K562 (cell line): ENCODE measurements around the gene NCAM2. TPM values are rescaled to one million over a fixed set of nuclear protein-coding genes. Genes with fewer than 3 reads are reported as not detected.

ENCODE experiments used
- ATAC-seq: fragments of 200-7000 bp; cut with Tn5 transposase; 3 replicates; pipeline ENCODE4 v1.9.1; 2020; ENCODE audit warnings: moderate library complexity
- BruUV-seq: library from RNA; stranded (reverse); fragments of 400-500 nt; replicated peaks from 2 replicates; lab custom pipeline; 2021; lab: Mats Ljungman, UMichigan
- CTCF ChIA-PET: fragments of 300-600 bp; formaldehyde crosslinking; extraction: SDS; loops from one replicate; lab custom pipeline; 2021; ENCODE audit warnings: low intra/inter-chr PET ratio; lab: Yijun Ruan, JAX
- POLR2A ChIA-PET: fragments of 300-600, 350-650 bp; sonication (Branson Sonifier 250); formaldehyde crosslinking; extraction: SDS; loops from one replicate; lab custom pipeline; 2021; ENCODE audit warnings: antibody characterized with exemption, inconsistent platforms; lab: Yijun Ruan, JAX
- DNase-seq, 4 experiments: peaks; one replicate each; pipeline versions ENCODE4 v3.0.0 to v3.0.0-alpha.2; 2011 to 2018; ENCODE audit warnings: low spot score in 3 of 4, mixed read lengths in 3 of 4; ENCODE audit errors: extremely low read depth in 1 of 4
- FAIRE-seq: peaks from 2 replicates; lab custom pipeline; 2011; peaks lifted over from hg19 to GRCh38; lab: Jason Lieb, UNC
- H2AFZ ChIP-seq: 2 replicates; pipeline ENCODE4 v1.6.0; 2011; ENCODE audit warnings: low read depth, low read length, control low read depth, inconsistent platforms
- H3K27ac ChIP-seq: fragments of 200-600 bp; 3 replicates; pipeline ENCODE4 v1.8.0; 2011; ENCODE audit warnings: low read depth, mild to moderate bottlenecking, control low read depth, inconsistent platforms, low read length, moderate library complexity, mixed read lengths; ENCODE audit errors: extremely low read depth
- H3K27me3 ChIP-seq, 2 experiments: fragments of 300-600 bp in 1 of 2; 2 replicates in 1 of 2; 3 replicates in 1 of 2; pipeline versions ENCODE4 v1.6.0 to v1.8.0; 2011; ENCODE audit warnings: inconsistent platforms in 2 of 2, low read length in 2 of 2, mild to moderate bottlenecking in 1 of 2, mixed read lengths in 1 of 2, moderate library complexity in 1 of 2; ENCODE audit not compliant: control insufficient read depth in 2 of 2, insufficient read depth in 2 of 2
- H3K36me3 ChIP-seq: fragments of 300-600 bp; 3 replicates; pipeline ENCODE4 v1.8.0; 2011; ENCODE audit warnings: mild to moderate bottlenecking, low read length, inconsistent platforms; ENCODE audit not compliant: control insufficient read depth, insufficient read depth
- H3K4me1 ChIP-seq, 2 experiments: fragments of 200-600 bp in 1 of 2; replicated peaks in 1 of 2; 2 replicates in 1 of 2; 3 replicates in 1 of 2; pipeline versions ENCODE4 v1.5.1 to v1.8.0; 2011; ENCODE audit warnings: inconsistent platforms in 2 of 2, low read length in 2 of 2, mild to moderate bottlenecking in 1 of 2, mixed read lengths in 1 of 2, moderate library complexity in 1 of 2; ENCODE audit not compliant: control insufficient read depth in 2 of 2, insufficient read depth in 2 of 2
- H3K4me2 ChIP-seq: 2 replicates; pipeline ENCODE4 v1.6.1; 2011; ENCODE audit warnings: low read length, control low read depth, inconsistent platforms, mixed read lengths; ENCODE audit not compliant: insufficient read depth
- H3K4me3 ChIP-seq: fragments of 200-600 bp; sonication (generic), shearing (Covaris generic); 2 replicates; pipeline ENCODE4 v1.5.1; 2016; ENCODE audit warnings: control low read depth, inconsistent platforms
- H3K79me2 ChIP-seq: fragments of 200-600 bp; 3 replicates; pipeline ENCODE4 v1.8.0; 2011; ENCODE audit warnings: low read length, inconsistent platforms; ENCODE audit not compliant: control insufficient read depth, insufficient read depth
- H3K9ac ChIP-seq, 2 experiments: 2 replicates each; pipeline versions ENCODE4 v1.6.0 to v1.6.1; 2011; ENCODE audit warnings: low read depth in 2 of 2, low read length in 2 of 2, control low read depth in 1 of 2, inconsistent platforms in 1 of 2, mild to moderate bottlenecking in 1 of 2, mixed read lengths in 1 of 2; ENCODE audit not compliant: insufficient read depth in 1 of 2
- H3K9me1 ChIP-seq: one replicate; pipeline ENCODE4 v1.6.0; 2011; ENCODE audit warnings: inconsistent platforms, mild to moderate bottlenecking, low read length, moderate library complexity; ENCODE audit not compliant: control insufficient read depth, insufficient read depth
- H3K9me3 ChIP-seq: replicated peaks from 2 replicates; pipeline ENCODE4 v1.5.1; 2011; ENCODE audit warnings: low read depth, low read length, inconsistent platforms; ENCODE audit not compliant: control insufficient read depth, insufficient read depth
- H4K20me1 ChIP-seq: replicated peaks from 2 replicates; pipeline ENCODE4 v1.6.1; 2011; ENCODE audit warnings: low read length, inconsistent platforms, mixed read lengths; ENCODE audit not compliant: control insufficient read depth, insufficient read depth
- HNRNPUL1 ChIP-seq: fragments of 200-400 bp; formaldehyde crosslinking; IDR thresholded peaks from 2 replicates; pipeline ENCODE4 v1.6.1; 2017; ENCODE audit warnings: low read length
- IFI16 ChIP-seq: fragments of 250-450 bp; sonication (Bioruptor Pico); IDR thresholded peaks from 2 replicates; pipeline ENCODE4 v2.1.2; 2022; ENCODE audit warnings: mild to moderate bottlenecking, inconsistent platforms
- NFIX ChIP-seq: fragments of 250-450 bp; sonication (Bioruptor Pico); IDR thresholded peaks from 2 replicates; pipeline ENCODE4 v1.4.0; 2020; ENCODE audit warnings: low read depth, mild to moderate bottlenecking, moderate library complexity
- SIX5 ChIP-seq, 2 experiments: IDR thresholded peaks; 2 replicates each; pipeline ENCODE4 v1.6.1; 2011; ENCODE audit warnings: low read length in 2 of 2, borderline replicate concordance in 1 of 2, low read depth in 1 of 2, mild to moderate bottlenecking in 1 of 2, moderate library complexity in 1 of 2; ENCODE audit not compliant: insufficient read depth in 1 of 2
- SMARCE1 ChIP-seq: fragments of 450-650 bp; IDR thresholded peaks from 2 replicates; pipeline ENCODE4 v1.7.1; 2016; ENCODE audit warnings: mild to moderate bottlenecking
- TAF7 ChIP-seq: fragments of 450-650 bp; IDR thresholded peaks from 2 replicates; pipeline ENCODE4 v1.6.1; 2016; ENCODE audit warnings: missing genetic modification characterization, missing compliant biosample characterization
- ZBTB8A ChIP-seq: fragments of 450-650 bp; IDR thresholded peaks from 2 replicates; pipeline ENCODE4 v1.6.1; 2018; ENCODE audit warnings: mild to moderate bottlenecking, moderate library complexity; ENCODE audit not compliant: partially characterized antibody
- ZNF239 ChIP-seq: fragments of 250-450 bp; sonication (Bioruptor Pico); IDR thresholded peaks from 2 replicates; pipeline ENCODE4 v1.4.0; 2020; ENCODE audit warnings: mild to moderate bottlenecking
- ZNF551 ChIP-seq: fragments of 250-450 bp; sonication (Bioruptor Pico); IDR thresholded peaks from 2 replicates; pipeline ENCODE4 v1.5.0; 2021; ENCODE audit warnings: mild to moderate bottlenecking, moderate library complexity
- ZNF589 ChIP-seq: fragments of 200-800 bp; sonication (Bioruptor generic); IDR thresholded peaks from 2 replicates; pipeline ENCODE4 v1.6.1; 2016; ENCODE audit warnings: low read depth, missing genetic modification characterization, missing compliant biosample characterization
- in situ Hi-C: fragments of 300-500 bp; cut with MboI; formaldehyde crosslinking; loops from 4 replicates; pipeline ENCODE4 v1.15.0; 2018; ENCODE audit warnings: inconsistent platforms, mixed read lengths
- intact Hi-C: fragments of 100-400 bp; cut with micrococcal nuclease; formaldehyde crosslinking; loops from 2 replicates; pipeline ENCODE4 v1.14.2; 2022
- polyA plus RNA-seq, 8 experiments: library from polyadenylated mRNA; depleted of rRNA in 4 of 8; stranded (reverse) in 5 of 8; unstranded in 3 of 8; fragments of >200 nt; fragmentation: Nextera tagmentation in 2 of 8; fragmentation: Illumina TruSeq in 1 of 8; extraction: Ambion mirVana in 2 of 8; extraction: Trizol in 1 of 8; gene quantifications; 2 replicates each; pipeline versions ENCODE4 v1.2.1 to v1.2.3, GENCODE V29; 2011 to 2014; ENCODE audit warnings: inconsistent platforms in 1 of 8, missing spikeins in 1 of 8
- total RNA-seq, 7 experiments: library from RNA; depleted of rRNA in 6 of 7; stranded (reverse); fragments of >200 nt in 6 of 7; fragmentation: Illumina TruSeq in 2 of 7; extraction: Trizol in 2 of 7; gene quantifications; 2 replicates each; pipeline versions ENCODE4 v1.2.1 to v1.2.3, GENCODE V29; 2011 to 2021; ENCODE audit warnings: low replicate concordance in 1 of 7
- TF ChIP-seq, protein P1 (sequence below): sonication (generic); formaldehyde crosslinking; IDR thresholded peaks from 2 replicates; pipeline ENCODE4 v1.8.1; 2022; ENCODE audit warnings: missing genetic modification reagents
- TF ChIP-seq, protein P2 (sequence below): sonication (generic); formaldehyde crosslinking; IDR thresholded peaks from 2 replicates; pipeline ENCODE4 v1.8.0; 2023; ENCODE audit warnings: missing genetic modification reagents, mild to moderate bottlenecking, borderline replicate concordance

Gene NCAM2
- total and polyA plus RNA-seq, 9 of the 15 experiments (the other 6 are each of a cell fraction or from before 2014, with no cell fraction given): 14.0 to 58.2 (median 27.8) TPM

DNA sequence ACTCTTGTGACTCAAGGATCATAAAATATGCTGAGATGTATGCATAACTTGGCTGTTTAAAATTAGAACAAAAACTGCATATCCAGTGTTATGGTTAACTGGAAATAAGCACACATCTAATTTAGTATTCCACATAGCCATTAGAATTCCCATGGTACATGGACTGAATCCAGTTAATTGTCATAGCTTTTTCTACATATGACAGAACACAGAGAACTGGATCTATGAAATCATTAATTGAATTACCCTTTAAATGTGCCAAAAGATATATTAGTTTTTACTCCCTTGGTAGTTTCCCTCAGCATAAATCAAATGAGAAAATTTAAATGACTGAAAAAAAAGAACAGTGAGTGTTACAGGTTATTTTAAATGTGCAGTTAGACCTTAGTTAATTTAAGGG is 395.9 kb downstream of the NCAM2 start:
- in situ Hi-C loops (no loop called here), intact Hi-C loops (no loop called here)
- no peaks in the 10 kb centered on the region for H3K4me1 ChIP-seq
- H3K36me3 ChIP-seq: no peaks in the 10 kb centered on the region
- BruUV-seq: no TSS peak
- H4K20me1 ChIP-seq: no peaks in the 10 kb centered on the region
- DNase-seq: no peak
- no peak overlapping the region for H3K27ac ChIP-seq
- H3K27me3 ChIP-seq: no peaks in the 10 kb centered on the region
- H3K4me3 ChIP-seq: no peak overlapping the region
- ChIA-PET CTCF (no interaction called here), POLR2A (no interaction called here)
- H3K9ac ChIP-seq: no peak overlapping the region
- H3K79me2 ChIP-seq: no peaks in the 10 kb centered on the region
- no peaks in the 10 kb centered on the region; the same call in none of the 2 replicates for H3K9me3 ChIP-seq
- no peak overlapping the region for H2AFZ ChIP-seq
- no peaks in the 10 kb centered on the region for H3K9me1 ChIP-seq
- no peak for TF ChIP-seq IFI16 (CRISPR knock-in tag)
- no peak for TF ChIP-seq ZNF551 (CRISPR knock-in tag)
- no peak for TF ChIP-seq SIX5 (IDR thresholded peaks at IDR 0.05; ENCODE audit: borderline replicate concordance in 1 of 2, insufficient read depth in 1 of 2, low read depth in 1 of 2, low read length in 2 of 2)
- TF ChIP-seq ZNF239 (CRISPR knock-in tag): no peak
- TF ChIP-seq, protein P1, sequence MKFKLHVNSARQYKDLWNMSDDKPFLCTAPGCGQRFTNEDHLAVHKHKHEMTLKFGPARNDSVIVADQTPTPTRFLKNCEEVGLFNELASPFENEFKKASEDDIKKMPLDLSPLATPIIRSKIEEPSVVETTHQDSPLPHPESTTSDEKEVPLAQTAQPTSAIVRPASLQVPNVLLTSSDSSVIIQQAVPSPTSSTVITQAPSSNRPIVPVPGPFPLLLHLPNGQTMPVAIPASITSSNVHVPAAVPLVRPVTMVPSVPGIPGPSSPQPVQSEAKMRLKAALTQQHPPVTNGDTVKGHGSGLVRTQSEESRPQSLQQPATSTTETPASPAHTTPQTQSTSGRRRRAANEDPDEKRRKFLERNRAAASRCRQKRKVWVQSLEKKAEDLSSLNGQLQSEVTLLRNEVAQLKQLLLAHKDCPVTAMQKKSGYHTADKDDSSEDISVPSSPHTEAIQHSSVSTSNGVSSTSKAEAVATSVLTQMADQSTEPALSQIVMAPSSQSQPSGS: no peak
- no peak for TF ChIP-seq ZBTB8A
- TF ChIP-seq SMARCE1: no peak
- no peak for TF ChIP-seq HNRNPUL1
- TF ChIP-seq, protein P2, sequence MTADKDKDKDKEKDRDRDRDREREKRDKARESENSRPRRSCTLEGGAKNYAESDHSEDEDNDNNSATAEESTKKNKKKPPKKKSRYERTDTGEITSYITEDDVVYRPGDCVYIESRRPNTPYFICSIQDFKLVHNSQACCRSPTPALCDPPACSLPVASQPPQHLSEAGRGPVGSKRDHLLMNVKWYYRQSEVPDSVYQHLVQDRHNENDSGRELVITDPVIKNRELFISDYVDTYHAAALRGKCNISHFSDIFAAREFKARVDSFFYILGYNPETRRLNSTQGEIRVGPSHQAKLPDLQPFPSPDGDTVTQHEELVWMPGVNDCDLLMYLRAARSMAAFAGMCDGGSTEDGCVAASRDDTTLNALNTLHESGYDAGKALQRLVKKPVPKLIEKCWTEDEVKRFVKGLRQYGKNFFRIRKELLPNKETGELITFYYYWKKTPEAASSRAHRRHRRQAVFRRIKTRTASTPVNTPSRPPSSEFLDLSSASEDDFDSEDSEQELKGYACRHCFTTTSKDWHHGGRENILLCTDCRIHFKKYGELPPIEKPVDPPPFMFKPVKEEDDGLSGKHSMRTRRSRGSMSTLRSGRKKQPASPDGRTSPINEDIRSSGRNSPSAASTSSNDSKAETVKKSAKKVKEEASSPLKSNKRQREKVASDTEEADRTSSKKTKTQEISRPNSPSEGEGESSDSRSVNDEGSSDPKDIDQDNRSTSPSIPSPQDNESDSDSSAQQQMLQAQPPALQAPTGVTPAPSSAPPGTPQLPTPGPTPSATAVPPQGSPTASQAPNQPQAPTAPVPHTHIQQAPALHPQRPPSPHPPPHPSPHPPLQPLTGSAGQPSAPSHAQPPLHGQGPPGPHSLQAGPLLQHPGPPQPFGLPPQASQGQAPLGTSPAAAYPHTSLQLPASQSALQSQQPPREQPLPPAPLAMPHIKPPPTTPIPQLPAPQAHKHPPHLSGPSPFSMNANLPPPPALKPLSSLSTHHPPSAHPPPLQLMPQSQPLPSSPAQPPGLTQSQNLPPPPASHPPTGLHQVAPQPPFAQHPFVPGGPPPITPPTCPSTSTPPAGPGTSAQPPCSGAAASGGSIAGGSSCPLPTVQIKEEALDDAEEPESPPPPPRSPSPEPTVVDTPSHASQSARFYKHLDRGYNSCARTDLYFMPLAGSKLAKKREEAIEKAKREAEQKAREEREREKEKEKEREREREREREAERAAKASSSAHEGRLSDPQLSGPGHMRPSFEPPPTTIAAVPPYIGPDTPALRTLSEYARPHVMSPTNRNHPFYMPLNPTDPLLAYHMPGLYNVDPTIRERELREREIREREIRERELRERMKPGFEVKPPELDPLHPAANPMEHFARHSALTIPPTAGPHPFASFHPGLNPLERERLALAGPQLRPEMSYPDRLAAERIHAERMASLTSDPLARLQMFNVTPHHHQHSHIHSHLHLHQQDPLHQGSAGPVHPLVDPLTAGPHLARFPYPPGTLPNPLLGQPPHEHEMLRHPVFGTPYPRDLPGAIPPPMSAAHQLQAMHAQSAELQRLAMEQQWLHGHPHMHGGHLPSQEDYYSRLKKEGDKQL (CRISPR knock-in tag): no peak
- TF ChIP-seq NFIX (CRISPR knock-in tag): no peak
- no peak for TF ChIP-seq TAF7 (tag)
- no peak for TF ChIP-seq ZNF589
- no peak overlapping the region for H3K4me2 ChIP-seq
- FAIRE-seq: no peak
- no peak for ATAC-seq
